PC-3 (cell line): Measurements from ENCODE around the gene ANTXR1. TPM values are rescaled to one million over a fixed set of nuclear protein-coding genes. Genes with fewer than 3 reads are reported as not detected.

Experiments
- ATAC-seq: fragments of 200-7000 bp; cut with Tn5 transposase; 2 replicates; pipeline ENCODE4 v1.9.1; 2020; ENCODE audit warnings: mild to moderate bottlenecking, moderate library complexity
- BruUV-seq: library from RNA; stranded (reverse); fragments of 400-500 nt; replicated peaks from 2 replicates; lab custom pipeline; 2021; lab: Mats Ljungman, UMichigan
- CTCF ChIA-PET: fragments of 300-600 bp; sonication (Branson Sonifier 250); formaldehyde crosslinking; loops from one replicate; lab custom pipeline; 2022; ENCODE audit warnings: antibody characterized with exemption; lab: Charles Lee
- POLR2A ChIA-PET: fragments of 300-600 bp; sonication (Branson Sonifier 250); formaldehyde crosslinking; loops from one replicate; lab custom pipeline; 2022; ENCODE audit warnings: antibody characterized with exemption; ENCODE audit not compliant: unreplicated experiment; lab: Charles Lee
- DNase-seq: peaks from one replicate; pipeline ENCODE4 v3.0.0-alpha.2; 2015
- H2AFZ ChIP-seq: fragments of 300-600 bp; sonication (generic); 2 replicates; pipeline ENCODE4 v1.6.0; 2016; ENCODE audit warnings: antibody characterized with exemption, low read length
- H3F3A ChIP-seq: fragments of 300-600 bp; sonication (generic); one replicate; pipeline ENCODE4 v1.6.0; 2017; ENCODE audit warnings: antibody characterized with exemption, low read length, control low read depth, mild to moderate bottlenecking; ENCODE audit not compliant: unreplicated experiment
- H3K27ac ChIP-seq: fragments of 300-600 bp; sonication (generic); 2 replicates; pipeline ENCODE4 v1.5.1; 2016; ENCODE audit warnings: mild to moderate bottlenecking, low read length
- H3K27me3 ChIP-seq: fragments of 300-600 bp; sonication (generic); 2 replicates; pipeline ENCODE4 v1.6.1; 2016; ENCODE audit warnings: low read length, mixed read lengths
- H3K36me3 ChIP-seq: fragments of 300-600 bp; sonication (generic); 2 replicates; pipeline ENCODE4 v1.6.1; 2016; ENCODE audit warnings: low read depth, mixed run types, low read length, mixed read lengths
- H3K4me1 ChIP-seq: fragments of 300-600 bp; sonication (generic); 2 replicates; pipeline ENCODE4 v1.5.1; 2016; ENCODE audit warnings: low read length; ENCODE audit not compliant: insufficient read depth
- H3K4me2 ChIP-seq: fragments of 300-600 bp; sonication (generic); 2 replicates; pipeline ENCODE4 v1.6.0; 2016; ENCODE audit warnings: low read length
- H3K4me3 ChIP-seq: fragments of 300-600 bp; sonication (generic); 2 replicates; pipeline ENCODE4 v1.5.1; 2016; ENCODE audit warnings: mild to moderate bottlenecking, low read length, mixed read lengths
- H3K79me2 ChIP-seq: fragments of 300-600 bp; sonication (generic); 2 replicates; pipeline ENCODE4 v1.6.1; 2017; ENCODE audit warnings: low read length, mixed read lengths
- H3K9ac ChIP-seq: fragments of 300-600 bp; sonication (generic); 2 replicates; pipeline ENCODE4 v1.6.0; 2016; ENCODE audit warnings: mild to moderate bottlenecking, low read length
- H3K9me2 ChIP-seq: fragments of 300-600 bp; sonication (generic); replicated peaks from 2 replicates; pipeline ENCODE4 v1.6.1; 2016; ENCODE audit warnings: mixed run types, low read length, mixed read lengths
- H3K9me3 ChIP-seq: fragments of 300-600 bp; sonication (generic); 2 replicates; pipeline ENCODE4 v1.6.1; 2016; ENCODE audit warnings: low read length, mixed read lengths
- H4K20me1 ChIP-seq: fragments of 300-600 bp; sonication (generic); 2 replicates; pipeline ENCODE4 v1.6.1; 2016; ENCODE audit warnings: low read length, mixed read lengths
- EZH2 ChIP-seq: fragments of 300-600 bp; sonication (generic); IDR thresholded peaks from one replicate; pipeline ENCODE4 v1.6.1; 2017; ENCODE audit warnings: antibody characterized with exemption, mild to moderate bottlenecking, low read length; ENCODE audit not compliant: unreplicated experiment
- EZH2phosphoT487 ChIP-seq: fragments of 300-600 bp; sonication (generic); IDR thresholded peaks from 2 replicates; pipeline ENCODE4 v1.6.1; 2018; ENCODE audit warnings: mild to moderate bottlenecking, antibody characterized with exemption, low read length, borderline replicate concordance
- intact Hi-C: fragments of 100-400 bp; cut with micrococcal nuclease; formaldehyde crosslinking; loops from 2 replicates; pipeline ENCODE4 v1.9.0; 2023
- total RNA-seq: library from RNA; depleted of rRNA; stranded (reverse); fragments of >200 nt; gene quantifications from 2 replicates; pipeline ENCODE4 v1.2.3, GENCODE V29; 2014
- TF ChIP-seq, protein P1 (sequence below): fragments of 300-600 bp; sonication (generic); conservative IDR thresholded peaks from 2 replicates; pipeline ENCODE4 v1.5.1; 2017; ENCODE audit warnings: antibody characterized with exemption, low read depth, mild to moderate bottlenecking, low read length

The ANTXR1 gene
- total RNA-seq, 1 experiment from 2014 or later: 31.2 TPM

DNA sequence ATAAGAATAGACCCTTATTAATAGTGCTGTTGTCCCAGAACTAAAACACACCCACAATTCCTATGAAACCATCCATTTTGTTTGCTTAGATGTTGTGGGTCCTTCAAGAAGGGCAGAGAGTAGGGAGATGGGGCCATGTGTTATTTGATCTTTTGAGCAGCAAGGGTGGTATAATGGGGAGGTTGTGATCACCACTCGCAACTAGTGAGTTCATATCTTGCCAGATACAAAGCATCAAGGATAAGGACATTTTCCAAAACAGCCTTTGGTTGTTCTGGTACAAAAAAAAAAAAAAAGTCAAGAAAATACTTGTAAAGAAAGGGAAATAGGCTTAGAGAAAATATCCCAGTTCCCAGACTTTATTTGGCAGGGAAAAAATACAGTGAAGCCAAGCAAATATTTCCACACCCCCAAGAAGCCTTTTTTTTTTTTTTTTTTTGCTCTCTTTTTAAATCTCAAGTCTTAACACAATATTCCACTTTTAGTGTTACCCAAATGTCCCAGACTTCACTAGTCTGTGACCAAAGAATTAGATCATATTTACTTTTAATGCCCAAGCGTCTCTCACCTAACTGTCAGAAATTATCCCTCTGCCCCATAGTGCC, 54.1 kb downstream of the ANTXR1 start:
- ATAC-seq: no peak
- DNase-seq: no peak
- no peaks in the 10 kb centered on the region for H3K9me3 ChIP-seq
- BruUV-seq: no TSS peak
- TF ChIP-seq EZH2 (no peak), EZH2phosphoT487 (no peak)
- TF ChIP-seq, protein P1, sequence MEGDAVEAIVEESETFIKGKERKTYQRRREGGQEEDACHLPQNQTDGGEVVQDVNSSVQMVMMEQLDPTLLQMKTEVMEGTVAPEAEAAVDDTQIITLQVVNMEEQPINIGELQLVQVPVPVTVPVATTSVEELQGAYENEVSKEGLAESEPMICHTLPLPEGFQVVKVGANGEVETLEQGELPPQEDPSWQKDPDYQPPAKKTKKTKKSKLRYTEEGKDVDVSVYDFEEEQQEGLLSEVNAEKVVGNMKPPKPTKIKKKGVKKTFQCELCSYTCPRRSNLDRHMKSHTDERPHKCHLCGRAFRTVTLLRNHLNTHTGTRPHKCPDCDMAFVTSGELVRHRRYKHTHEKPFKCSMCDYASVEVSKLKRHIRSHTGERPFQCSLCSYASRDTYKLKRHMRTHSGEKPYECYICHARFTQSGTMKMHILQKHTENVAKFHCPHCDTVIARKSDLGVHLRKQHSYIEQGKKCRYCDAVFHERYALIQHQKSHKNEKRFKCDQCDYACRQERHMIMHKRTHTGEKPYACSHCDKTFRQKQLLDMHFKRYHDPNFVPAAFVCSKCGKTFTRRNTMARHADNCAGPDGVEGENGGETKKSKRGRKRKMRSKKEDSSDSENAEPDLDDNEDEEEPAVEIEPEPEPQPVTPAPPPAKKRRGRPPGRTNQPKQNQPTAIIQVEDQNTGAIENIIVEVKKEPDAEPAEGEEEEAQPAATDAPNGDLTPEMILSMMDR: no peak
- no peak overlapping the region for H2AFZ ChIP-seq
- H3F3A ChIP-seq: no peaks in the 10 kb centered on the region
- H3K4me2 ChIP-seq: no peak overlapping the region
- no peak overlapping the region for H3K9ac ChIP-seq
- peaks cover 8% of the 10 kb centered on the region for H3K4me1 ChIP-seq
- no peaks in the 10 kb centered on the region for H3K79me2 ChIP-seq
- no peak overlapping the region for H3K27ac ChIP-seq
- H4K20me1 ChIP-seq: no peaks in the 10 kb centered on the region
- intact Hi-C loops: no loop called here
- H3K4me3 ChIP-seq: no peak overlapping the region
- ChIA-PET CTCF (no interaction called here), POLR2A (no interaction called here)
- no peaks in the 10 kb centered on the region for H3K27me3 ChIP-seq
- H3K36me3 ChIP-seq: 0 out of 2 replicates have a peak, but pooled peaks cover 5% of the 10 kb centered on the region
- no peaks in the 10 kb centered on the region for H3K9me2 ChIP-seq

DNA sequence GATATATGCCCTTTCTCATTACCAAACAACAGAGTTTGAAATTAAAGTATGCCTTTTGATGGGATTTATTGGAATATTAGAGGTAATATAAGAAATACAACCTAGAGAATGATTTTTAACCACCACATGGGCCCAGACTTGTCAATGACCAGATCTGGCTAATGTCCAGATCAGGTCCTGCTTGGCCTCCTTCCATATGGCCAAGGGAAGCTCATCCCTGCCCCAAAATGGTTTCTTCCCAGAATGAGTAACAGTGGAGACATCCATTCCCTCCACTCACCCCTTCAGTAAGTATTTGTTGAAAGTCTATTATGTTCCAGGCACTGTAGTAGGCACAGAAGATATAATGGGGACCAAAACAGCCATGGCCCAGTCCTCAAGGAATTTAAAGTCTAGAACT, 54.9 kb downstream of the ANTXR1 start:
- H3F3A ChIP-seq: no peaks in the 10 kb centered on the region
- H3K4me1 ChIP-seq: 0 out of 2 replicates have a peak, but pooled peaks cover under 1% of the 10 kb centered on the region
- H3K27me3 ChIP-seq: no peaks in the 10 kb centered on the region
- ATAC-seq (no peak), DNase-seq (no peak)
- H4K20me1 ChIP-seq: no peaks in the 10 kb centered on the region
- intact Hi-C loops: no loop called here
- BruUV-seq: no TSS peak
- no peak overlapping the region for H3K4me2 ChIP-seq
- TF ChIP-seq EZH2phosphoT487: no peak
- TF ChIP-seq EZH2: no peak
- TF ChIP-seq, protein P1: no peak
- no peaks in the 10 kb centered on the region for H3K9me2 ChIP-seq
- ChIA-PET CTCF (no interaction called here), POLR2A (no interaction called here)
- H3K9ac ChIP-seq: no peak overlapping the region
- H3K27ac ChIP-seq: no peak overlapping the region
- H3K9me3 ChIP-seq: no peaks in the 10 kb centered on the region
- no peak overlapping the region for H3K4me3 ChIP-seq
- 0 out of 2 replicates have a peak, but pooled peaks cover 5% of the 10 kb centered on the region for H3K36me3 ChIP-seq
- H3K79me2 ChIP-seq: no peaks in the 10 kb centered on the region
- H2AFZ ChIP-seq: no peak overlapping the region

- TF ChIP-seq, protein P1: no peak
- no peak for TF ChIP-seq EZH2
- TF ChIP-seq EZH2phosphoT487: no peak
- Histone ChIP-seq H2AFZ (no peak overlapping the region), H3F3A (no peaks in the 10 kb centered on the region), H3K9me3 (no peaks in the 10 kb centered on the region), H3K9ac (no peak overlapping the region), H3K4me1 (no peaks in the 10 kb centered on the region), H3K27ac (no peak overlapping the region), H3K4me3 (no peak overlapping the region), H3K9me2 (no peaks in the 10 kb centered on the region), H3K79me2 (no peaks in the 10 kb centered on the region), H3K4me2 (no peak overlapping the region), H3K27me3 (no peaks in the 10 kb centered on the region), H4K20me1 (no peaks in the 10 kb centered on the region), H3K36me3 (0 out of 2 replicates have a peak, but pooled peaks cover 10% of the 10 kb centered on the region)
- POLR2A ChIA-PET: no interaction called here
- intact Hi-C loops: no loop called here
- no TSS peak for BruUV-seq
- ATAC-seq: no peak
- DNase-seq: no peak
- CTCF ChIA-PET: no interaction called here
Observed at GRCh38 chr2:69070969-69071368, 58.0 kb downstream of the ANTXR1 start.
